Endothelial cell of umbilical vein (primary cell): ENCODE data around the gene PSMA4. TPM values are rescaled to one million over a fixed set of nuclear protein-coding genes. Genes with fewer than 3 reads are reported as not detected.
A peak's percentile ranks its signal among the peaks of the same experiment; 100 is the strongest.

Experiments used
- BruUV-seq: library from RNA; stranded (reverse); fragments of 400-500 nt; replicated peaks from 2 replicates; lab custom pipeline; 2021; lab: Mats Ljungman, UMichigan
- CTCF ChIA-PET: fragments of 300-600, 350-600 bp; sonication (Branson Sonifier 250); formaldehyde crosslinking; loops from one replicate; lab custom pipeline; 2021; ENCODE audit warnings: antibody characterized with exemption, inconsistent platforms; lab: Charles Lee
- POLR2A ChIA-PET: fragments of 300-600, 350-600 bp; sonication (Branson Sonifier 250); formaldehyde crosslinking; loops from one replicate; lab custom pipeline; 2021; ENCODE audit warnings: antibody characterized with exemption, inconsistent platforms; lab: Charles Lee
- DNase-seq: peaks from one replicate; pipeline ENCODE4 v3.0.0-alpha.2; 2011; ENCODE audit warnings: low read depth, low spot score
- FAIRE-seq: peaks from 2 replicates; lab custom pipeline; 2011; peaks lifted over from hg19 to GRCh38; lab: Jason Lieb, UNC
- H2AFZ ChIP-seq: 2 replicates; pipeline ENCODE4 v1.6.0; 2012; ENCODE audit warnings: low read depth, low read length, control low read depth, inconsistent platforms
- H3K27ac ChIP-seq: 2 replicates; pipeline ENCODE4 v1.5.1; 2011; ENCODE audit warnings: low read depth, mild to moderate bottlenecking, control low read depth, low read length, moderate library complexity; ENCODE audit not compliant: insufficient read depth
- H3K27me3 ChIP-seq, 2 experiments: 2 replicates each; pipeline versions ENCODE4 v1.6.0 to v1.6.1; 2011; ENCODE audit warnings: low read length in 2 of 2, mixed read lengths in 1 of 2; ENCODE audit not compliant: control insufficient read depth in 2 of 2, insufficient read depth in 2 of 2
- H3K36me3 ChIP-seq, 2 experiments: 2 replicates in 1 of 2; 3 replicates in 1 of 2; pipeline ENCODE4 v1.5.1; 2011; ENCODE audit warnings: low read length in 2 of 2, mild to moderate bottlenecking in 1 of 2, moderate library complexity in 1 of 2; ENCODE audit not compliant: control insufficient read depth in 2 of 2, insufficient read depth in 2 of 2; ENCODE audit errors: extremely low read depth in 1 of 2
- H3K4me1 ChIP-seq: 3 replicates; pipeline ENCODE4 v1.5.1; 2011; ENCODE audit warnings: mild to moderate bottlenecking, low read length; ENCODE audit not compliant: control insufficient read depth, insufficient read depth; ENCODE audit errors: extremely low read depth
- H3K4me2 ChIP-seq: 2 replicates; pipeline ENCODE4 v1.6.1; 2011; ENCODE audit warnings: low read length, control low read depth, mixed read lengths; ENCODE audit not compliant: insufficient read depth
- H3K4me3 ChIP-seq, 3 experiments: fragments of 200-600 bp in 1 of 3; sonication (generic), shearing (Covaris generic) in 1 of 3; replicated peaks in 1 of 3; 2 replicates each; pipeline ENCODE4 v1.5.1; 2011 to 2016; ENCODE audit warnings: control low read depth in 3 of 3, low read length in 3 of 3, mild to moderate bottlenecking in 2 of 3, inconsistent platforms in 1 of 3, low read depth in 1 of 3, moderate library complexity in 1 of 3; ENCODE audit not compliant: insufficient read depth in 1 of 3
- H3K79me2 ChIP-seq: 2 replicates; pipeline ENCODE4 v1.6.0; 2012; ENCODE audit warnings: low read length, inconsistent platforms; ENCODE audit not compliant: control insufficient read depth, insufficient read depth
- H3K9ac ChIP-seq: replicated peaks from 2 replicates; pipeline ENCODE3; 2011; ENCODE audit warnings: low read length, control low read depth; ENCODE audit not compliant: insufficient read depth; ENCODE audit errors: extremely low read depth
- H3K9me1 ChIP-seq: replicated peaks from 3 replicates; pipeline ENCODE4 v1.6.0; 2011; ENCODE audit warnings: mild to moderate bottlenecking, low read length; ENCODE audit not compliant: control insufficient read depth, insufficient read depth; ENCODE audit errors: extremely low read depth
- H3K9me3 ChIP-seq: replicated peaks from 2 replicates; pipeline ENCODE4 v1.5.1; 2012; ENCODE audit warnings: low read length, inconsistent platforms; ENCODE audit not compliant: control insufficient read depth, insufficient read depth
- H4K20me1 ChIP-seq: replicated peaks from 2 replicates; pipeline ENCODE3; 2011; ENCODE audit warnings: mild to moderate bottlenecking, low read length; ENCODE audit not compliant: control insufficient read depth, insufficient read depth; ENCODE audit errors: extremely low read depth
- EZH2 ChIP-seq: IDR thresholded peaks from 2 replicates; pipeline ENCODE4 v1.6.1; 2012; ENCODE audit warnings: borderline replicate concordance, low read depth, mild to moderate bottlenecking, moderate library complexity, low read length, inconsistent platforms; ENCODE audit not compliant: severe bottlenecking
- GATA2 ChIP-seq: IDR thresholded peaks from 2 replicates; pipeline ENCODE4 v1.7.0; 2011; ENCODE audit warnings: low read depth, mild to moderate bottlenecking, moderate library complexity, mixed read lengths, low read length; ENCODE audit not compliant: insufficient read length, insufficient read depth
- MYC ChIP-seq: IDR thresholded peaks from one replicate; pipeline ENCODE4 v1.6.1; 2011; ENCODE audit warnings: mild to moderate bottlenecking, low read depth, low read length
- POLR2AphosphoS5 ChIP-seq: IDR thresholded peaks from 2 replicates; pipeline ENCODE4 v1.6.1; 2012; ENCODE audit warnings: low read depth, mild to moderate bottlenecking, control low read depth, low read length, moderate library complexity; ENCODE audit not compliant: insufficient read depth
- dilution Hi-C: fragments of 300-500 bp; cut with MboI; formaldehyde crosslinking; loops from one replicate; pipeline ENCODE4 v1.15.0; 2019; ENCODE audit warnings: low sequenced_read_pairs; ENCODE audit not compliant: extremely low pct_ligation_motif_present
- intact Hi-C: fragments of 100-400 bp; cut with micrococcal nuclease; formaldehyde crosslinking; loops from one replicate; pipeline ENCODE4 v1.10.0; 2022
- polyA plus RNA-seq, 4 experiments: library from polyadenylated mRNA; depleted of rRNA in 3 of 4; stranded (reverse) in 3 of 4; unstranded in 1 of 4; fragments of >200 nt; gene quantifications; 2 replicates each; pipeline versions ENCODE4 v1.2.1 to v1.2.3, GENCODE V29; 2011 to 2012; ENCODE audit warnings: missing spikeins in 1 of 4
- total RNA-seq: library from RNA; stranded (reverse); gene quantifications from 2 replicates; pipeline ENCODE4 v1.2.3, GENCODE V29; 2021
- TF ChIP-seq, protein P1 (sequence below), 2 donors: IDR thresholded peaks; 1 replicate in 1 of 2; 2 replicates in 1 of 2; pipeline ENCODE4 v1.5.1; 2011; ENCODE audit warnings: low read length in 2 of 2, mild to moderate bottlenecking in 2 of 2, moderate library complexity in 2 of 2, control low read depth in 1 of 2, inconsistent platforms in 1 of 2, low read depth in 1 of 2; ENCODE audit not compliant: insufficient read depth in 1 of 2; ENCODE audit errors: extremely low read depth in 1 of 2

The PSMA4 gene
- total and polyA plus RNA-seq, 2 donors (not counting 3 experiments of a cell fraction or from before 2014, with no cell fraction given) = 250 to 279 TPM

DNA sequence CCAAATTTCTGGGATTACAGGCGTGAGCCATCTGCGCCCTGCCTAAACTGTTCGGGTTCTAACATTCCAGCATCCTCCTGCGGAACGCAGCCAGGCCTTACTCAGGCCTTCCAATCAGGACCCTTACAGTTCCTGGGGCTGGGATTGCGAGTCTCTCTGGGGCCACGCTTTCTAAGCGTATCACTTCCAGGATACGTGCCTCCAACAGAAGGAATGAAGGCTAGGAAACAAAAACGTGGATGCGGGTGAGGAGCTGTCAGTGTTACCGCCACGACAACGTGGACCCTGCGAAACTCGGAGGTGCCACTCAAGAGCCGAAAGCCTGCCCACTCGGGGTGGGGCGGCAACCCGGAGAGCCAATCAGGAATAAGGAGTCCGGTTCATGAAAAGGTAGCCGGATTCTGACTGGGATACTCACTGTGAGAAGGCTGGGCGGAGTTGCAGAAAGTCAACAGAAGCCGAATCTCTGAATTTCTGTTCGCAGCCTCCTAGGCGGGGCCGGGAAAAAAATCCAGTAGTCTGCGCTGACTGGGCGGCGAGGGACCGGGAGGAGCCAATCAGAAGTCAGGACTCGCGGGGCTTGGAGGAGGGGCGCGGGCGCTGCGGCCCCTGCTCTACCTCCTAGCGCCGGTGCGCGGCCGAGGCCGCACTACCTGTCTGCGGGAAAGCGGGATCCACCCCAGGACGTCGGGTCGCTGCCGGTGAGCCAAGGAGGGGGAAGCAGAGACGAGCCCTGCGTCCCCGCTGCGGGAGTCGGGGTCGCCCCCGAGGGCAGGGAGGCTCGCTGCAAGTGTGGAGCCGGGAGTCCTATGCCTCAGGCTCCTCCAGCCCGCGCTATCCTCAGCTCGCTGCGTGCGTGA, 33.0 kb upstream of the PSMA4 start, which contains the start of gene HYKK:
Gene HYKK, plus strand, starts transcription at position 607 of the 860 bp plus-strand sequence. CDS start 5,512 bp downstream, outside the sequence.
- peak within 1 kb of the TSS; percentile 97 for H2AFZ ChIP-seq
- no peaks in the 10 kb centered on the region for H3K79me2 ChIP-seq
- peak; percentile 98 for DNase-seq
- H3K9ac ChIP-seq = peak within 1 kb of the TSS; percentile 48
- intact Hi-C loops = loop anchor here (1.0 to 2.0 kb wide), 3 partner anchors 33 to 208 kb away; partner anchors contain the start of genes IREB2, PSMA4 and SKIC8
- dilution Hi-C loops = no loop called here
- FAIRE-seq = peak; percentile 99
- peaks cover 4% of the 10 kb centered on the region for H3K4me1 ChIP-seq
- ChIA-PET POLR2A (no interaction called here), CTCF (interaction anchor here (0.9 to 1.3 kb wide), 2 partner anchors 16 to 58 kb away, joined by 3 to 6 read pairs; partner anchors contain the start of gene CHRNA5)
- H3K27ac ChIP-seq = no peak within 1 kb of the TSS
- H3K27me3 ChIP-seq = peaks cover 3 to 4% of the 10 kb centered on the region in 2 experiments
- H3K4me3 ChIP-seq = peak within 1 kb of the TSS; percentile 35 to 65 (median 65)
- H3K9me3 ChIP-seq = no peaks in the 10 kb centered on the region
- H3K9me1 ChIP-seq = no peaks in the 10 kb centered on the region
- TF ChIP-seq GATA2 (no peak), POLR2AphosphoS5 (peak; percentile 53), EZH2 (no peak), MYC (no peak)
- TF ChIP-seq, protein P1, sequence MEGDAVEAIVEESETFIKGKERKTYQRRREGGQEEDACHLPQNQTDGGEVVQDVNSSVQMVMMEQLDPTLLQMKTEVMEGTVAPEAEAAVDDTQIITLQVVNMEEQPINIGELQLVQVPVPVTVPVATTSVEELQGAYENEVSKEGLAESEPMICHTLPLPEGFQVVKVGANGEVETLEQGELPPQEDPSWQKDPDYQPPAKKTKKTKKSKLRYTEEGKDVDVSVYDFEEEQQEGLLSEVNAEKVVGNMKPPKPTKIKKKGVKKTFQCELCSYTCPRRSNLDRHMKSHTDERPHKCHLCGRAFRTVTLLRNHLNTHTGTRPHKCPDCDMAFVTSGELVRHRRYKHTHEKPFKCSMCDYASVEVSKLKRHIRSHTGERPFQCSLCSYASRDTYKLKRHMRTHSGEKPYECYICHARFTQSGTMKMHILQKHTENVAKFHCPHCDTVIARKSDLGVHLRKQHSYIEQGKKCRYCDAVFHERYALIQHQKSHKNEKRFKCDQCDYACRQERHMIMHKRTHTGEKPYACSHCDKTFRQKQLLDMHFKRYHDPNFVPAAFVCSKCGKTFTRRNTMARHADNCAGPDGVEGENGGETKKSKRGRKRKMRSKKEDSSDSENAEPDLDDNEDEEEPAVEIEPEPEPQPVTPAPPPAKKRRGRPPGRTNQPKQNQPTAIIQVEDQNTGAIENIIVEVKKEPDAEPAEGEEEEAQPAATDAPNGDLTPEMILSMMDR (IDR thresholded peaks at IDR 0.05; ENCODE audit: extremely low read depth in 1 of 2, insufficient read depth in 1 of 2, low read depth in 1 of 2, low read length in 2 of 2) = peak in 1 of 2 donors; percentile 21
- H3K4me2 ChIP-seq = peak within 1 kb of the TSS; percentile 74
- H4K20me1 ChIP-seq = no peaks in the 10 kb centered on the region
- no TSS peak for BruUV-seq
- no peaks in the 10 kb centered on the region for H3K36me3 ChIP-seq
